ENCODE results near the gene GTF3C4. TPM values are rescaled to one million over a fixed set of nuclear protein-coding genes. Genes with fewer than 3 reads are reported as not detected.

The GTF3C4 gene
- polyA plus RNA-seq, 3 donors = 24.2 to 31.1 (median 26.5) TPM

DNA sequence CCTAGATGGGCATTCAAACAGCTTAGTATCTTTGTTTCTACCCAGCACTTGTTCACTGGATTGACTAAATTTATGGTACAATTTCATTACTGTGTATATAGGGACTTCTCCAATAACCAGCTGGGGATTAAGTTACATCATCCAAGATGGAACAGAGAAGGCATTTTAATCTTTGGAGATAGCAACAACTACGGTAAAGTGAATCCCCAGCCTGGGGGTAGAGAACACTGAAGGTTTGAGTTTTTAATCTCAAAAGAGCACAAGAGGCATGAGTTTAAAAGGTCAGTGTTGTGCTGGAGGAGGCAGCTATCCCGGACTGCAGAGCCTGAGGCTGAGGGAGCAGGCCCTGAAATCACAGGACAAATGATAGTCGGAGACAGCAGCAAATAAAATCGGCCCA, 29.0 kb upstream of the GTF3C4 start:
- DNase-seq (ENCODE audit: extremely low read depth in 1 of 11, low read depth in 9 of 11, low spot score in 4 of 11) = no peak

DNA sequence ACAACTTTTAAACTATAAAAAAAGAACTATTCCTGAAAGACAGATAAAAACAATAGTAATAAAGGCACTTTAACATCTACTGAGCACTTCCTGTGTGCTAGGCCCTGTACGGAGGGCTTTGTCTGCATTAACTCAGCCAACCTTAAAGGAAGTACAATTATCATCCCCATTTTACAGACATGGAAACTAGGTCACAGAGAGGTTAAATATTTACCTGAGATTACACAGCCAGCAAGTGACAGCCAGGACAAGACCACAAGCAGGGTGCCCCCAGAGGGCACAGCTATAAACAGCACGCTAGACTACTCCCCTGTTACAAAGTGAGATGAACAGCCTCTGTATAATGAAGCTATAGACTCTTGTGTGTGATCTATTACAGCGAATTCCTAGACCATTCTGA, 26.0 kb upstream of the GTF3C4 start:
- DNase-seq (ENCODE audit: extremely low read depth in 1 of 11, low read depth in 9 of 11, low spot score in 4 of 11) = no peak

GRCh38 chr9:132645306-132645705, 25.0 kb upstream of the GTF3C4 start:
- DNase-seq (ENCODE audit: extremely low read depth in 1 of 11, low read depth in 9 of 11, low spot score in 4 of 11) = no peak

- no peak for DNase-seq (ENCODE audit: extremely low read depth in 1 of 11, low read depth in 9 of 11, low spot score in 4 of 11)
Observed at GRCh38 chr9:132645711-132646110, 24.6 kb upstream of the GTF3C4 start.

DNA sequence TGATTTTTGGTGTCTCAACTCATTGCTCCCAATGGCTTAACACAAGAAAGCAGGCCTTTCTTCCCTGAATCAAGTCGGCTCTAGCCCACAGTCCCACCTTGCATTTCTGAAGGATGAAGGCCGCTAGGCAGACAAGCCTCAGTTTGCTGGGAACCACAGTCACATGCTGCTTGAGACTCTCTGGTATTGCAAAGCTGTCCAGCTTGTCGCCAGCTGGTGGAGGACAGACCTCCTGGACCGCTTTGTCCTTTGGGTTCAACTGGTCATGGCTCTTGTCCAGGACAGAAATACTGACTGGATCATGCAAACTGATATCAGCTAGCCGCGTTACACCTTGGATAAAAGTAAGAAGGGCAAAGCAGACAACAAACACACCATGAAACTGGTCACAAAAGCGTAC, 23.5 kb upstream of the GTF3C4 start:
- no peak for DNase-seq (ENCODE audit: extremely low read depth in 1 of 11, low read depth in 9 of 11, low spot score in 4 of 11)

DNA sequence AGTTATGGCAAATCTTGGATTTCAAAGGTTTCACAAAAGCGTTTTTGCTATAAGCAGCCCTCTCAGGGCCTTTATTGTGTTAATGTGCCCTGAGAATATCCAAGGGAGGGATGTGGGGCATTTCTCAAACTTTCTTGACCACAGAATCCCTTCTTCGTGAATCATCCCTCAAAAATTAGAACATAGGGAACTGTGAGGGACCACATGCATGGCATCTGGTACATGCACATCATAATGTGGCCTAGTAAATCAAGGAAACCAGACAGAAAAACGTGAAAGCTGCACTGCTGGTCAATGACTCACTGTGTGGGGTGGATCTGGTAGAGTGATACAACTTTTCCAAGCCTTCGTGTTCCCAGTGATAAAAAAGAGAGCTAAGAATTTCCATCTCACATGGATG, 22.9 kb upstream of the GTF3C4 start:
- no peak for DNase-seq (ENCODE audit: extremely low read depth in 1 of 11, low read depth in 9 of 11, low spot score in 4 of 11)

GRCh38 chr9:132647806-132648205, 22.5 kb upstream of the GTF3C4 start:
- no peak for DNase-seq (ENCODE audit: extremely low read depth in 1 of 11, low read depth in 9 of 11, low spot score in 4 of 11)

GRCh38 chr9:132648283-132648682, 22.0 kb upstream of the GTF3C4 start:
- no peak for DNase-seq (ENCODE audit: extremely low read depth in 1 of 11, low read depth in 9 of 11, low spot score in 4 of 11)

DNA sequence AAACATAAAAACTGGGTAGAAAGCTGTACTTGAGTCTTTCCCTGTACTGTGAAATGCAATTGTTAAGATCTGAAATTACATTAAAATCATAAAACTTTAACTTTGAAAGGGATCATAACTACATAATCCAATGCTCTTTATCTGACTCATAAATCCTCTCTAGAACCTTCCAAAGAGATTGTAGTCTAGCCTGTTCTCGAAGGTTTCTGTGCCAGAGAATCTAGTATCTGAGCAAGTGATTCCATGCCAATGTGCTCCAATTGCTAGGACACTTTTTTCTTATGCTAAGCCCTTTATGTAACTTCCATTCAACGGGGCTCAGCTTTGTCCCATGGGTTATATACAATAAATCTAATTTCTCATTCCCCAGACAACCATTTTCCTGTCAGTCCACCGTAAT, 21.6 kb upstream of the GTF3C4 start:
- no peak for DNase-seq (ENCODE audit: extremely low read depth in 1 of 11, low read depth in 9 of 11, low spot score in 4 of 11)

- DNase-seq (ENCODE audit: extremely low read depth in 1 of 11, low read depth in 9 of 11, low spot score in 4 of 11) = no peak
Observed at GRCh38 chr9:132651259-132651658, 19.0 kb upstream of the GTF3C4 start.

GRCh38 chr9:132656299-132656698, 14.0 kb upstream of the GTF3C4 start:
- no peak for DNase-seq (ENCODE audit: extremely low read depth in 1 of 11, low read depth in 9 of 11, low spot score in 4 of 11)

DNA sequence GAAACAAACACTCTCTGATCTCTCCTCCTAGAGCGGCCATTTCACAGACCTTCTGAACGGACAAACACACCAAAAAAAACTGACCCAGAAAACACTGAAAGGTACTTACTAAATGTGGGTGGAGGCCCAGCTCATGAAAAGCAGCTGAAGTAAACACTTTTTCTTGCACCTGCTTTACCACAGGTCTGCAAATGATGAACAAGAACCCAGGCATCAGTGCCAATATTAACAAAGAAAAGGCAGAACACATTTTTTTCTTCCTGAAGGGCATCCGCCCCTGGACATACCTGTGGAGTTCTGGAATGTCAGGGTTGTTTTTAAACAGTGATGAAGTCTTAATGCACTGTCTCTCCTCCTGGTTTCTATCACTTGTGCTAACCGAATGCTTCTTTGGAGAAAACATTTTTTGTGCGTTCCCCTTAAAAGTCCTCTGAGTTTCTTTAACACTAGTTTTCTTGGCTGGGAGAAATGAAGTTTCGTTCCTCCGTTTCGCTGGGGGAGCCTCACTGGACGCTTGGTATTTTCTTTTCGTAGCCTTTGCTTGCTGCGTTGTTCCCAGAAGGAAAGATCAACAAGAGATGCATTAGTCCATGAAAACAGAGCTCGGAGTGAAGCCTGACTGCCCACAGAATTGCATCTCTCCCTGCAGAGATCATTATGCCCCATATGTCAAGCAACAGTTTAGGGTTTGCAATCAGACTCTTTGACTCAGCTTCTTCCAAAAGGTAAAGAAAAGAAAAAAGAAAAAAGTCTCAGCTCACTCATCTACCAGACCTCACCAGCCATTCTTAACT, 7.9 kb upstream of the GTF3C4 start:
- DNase-seq (ENCODE audit: extremely low read depth in 1 of 11, low read depth in 9 of 11, low spot score in 4 of 11) = peak in 1 of 11 donors; percentile 8

- DNase-seq (ENCODE audit: extremely low read depth in 1 of 11, low read depth in 9 of 11, low spot score in 4 of 11) = no peak
Observed at GRCh38 chr9:132663117-132663516, 7.1 kb upstream of the GTF3C4 start.

DNA sequence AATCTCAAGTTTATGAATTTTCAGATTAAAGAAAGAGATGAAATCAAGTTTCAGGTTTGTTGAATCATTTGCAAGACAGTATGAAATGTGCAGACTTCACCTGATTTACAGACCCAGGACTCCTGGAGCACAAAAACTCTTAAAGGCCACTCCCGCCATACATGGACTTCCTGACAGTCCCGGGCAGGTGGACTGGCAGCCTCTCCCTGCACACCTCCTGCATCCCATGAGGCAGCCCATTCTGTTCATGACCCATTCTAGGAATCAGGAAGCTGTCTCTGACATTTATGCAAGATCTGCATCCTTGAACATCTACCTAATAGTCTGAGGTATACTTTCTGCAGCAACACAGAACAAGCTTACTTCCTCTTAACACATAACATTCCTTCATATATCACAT, 6.4 kb upstream of the GTF3C4 start:
- no peak for DNase-seq (ENCODE audit: extremely low read depth in 1 of 11, low read depth in 9 of 11, low spot score in 4 of 11)

GRCh38 chr9:132669319-132669697, 956 bp upstream of the GTF3C4 start:
- DNase-seq (ENCODE audit: extremely low read depth in 1 of 11, low read depth in 9 of 11, low spot score in 4 of 11) = peak in 1 of 11 donors; percentile 32

GRCh38 chr9:132669698-132670456, 387 bp upstream of the GTF3C4 start, which contains the start of gene DDX31:
DDX31 (minus strand) TSS chr9:132669983; CDS start chr9:132669934, 49 bp downstream.
- peak; percentile 44 to 87 (median 78) for DNase-seq (ENCODE audit: extremely low read depth in 1 of 11, low read depth in 9 of 11, low spot score in 4 of 11)

- DNase-seq (ENCODE audit: extremely low read depth in 1 of 11, low read depth in 9 of 11, low spot score in 4 of 11) = no peak
Observed at GRCh38 chr9:132671620-132672412, 1.6 kb downstream of the GTF3C4 start.

- no peak for DNase-seq (ENCODE audit: extremely low read depth in 1 of 11, low read depth in 9 of 11, low spot score in 4 of 11)
Observed at GRCh38 chr9:132672413-132672690, 2.1 kb downstream of the GTF3C4 start.

DNA sequence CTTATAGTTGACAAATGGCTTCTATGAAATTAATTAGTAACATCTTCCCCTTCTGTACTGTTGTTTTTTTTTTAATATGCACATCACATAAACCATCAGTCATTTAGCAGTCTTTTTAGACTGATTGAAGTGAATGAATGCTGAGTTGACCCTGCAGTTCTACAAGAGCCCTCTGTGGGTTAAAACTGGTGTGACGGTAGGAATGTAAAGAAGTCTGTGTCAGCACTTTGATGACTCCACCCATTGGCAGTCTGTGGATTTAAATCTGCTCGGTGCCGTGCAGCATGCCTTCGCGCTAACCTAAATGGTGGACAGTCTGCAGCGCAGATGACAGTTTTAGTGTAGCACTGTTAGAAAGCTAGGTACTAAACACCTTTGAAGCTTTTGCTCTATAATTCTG, 3.1 kb downstream of the GTF3C4 start:
- peak in 1 of 11 donors; percentile 11 for DNase-seq (ENCODE audit: extremely low read depth in 1 of 11, low read depth in 9 of 11, low spot score in 4 of 11)

- DNase-seq (ENCODE audit: extremely low read depth in 1 of 11, low read depth in 9 of 11, low spot score in 4 of 11) = no peak
Observed at GRCh38 chr9:132674485-132674884, 4.2 kb downstream of the GTF3C4 start.

Data from renal cortex interstitium (tissue), 11 donors.